ENCODE data around the gene TMEM82.

TMEM82 gene

DNA sequence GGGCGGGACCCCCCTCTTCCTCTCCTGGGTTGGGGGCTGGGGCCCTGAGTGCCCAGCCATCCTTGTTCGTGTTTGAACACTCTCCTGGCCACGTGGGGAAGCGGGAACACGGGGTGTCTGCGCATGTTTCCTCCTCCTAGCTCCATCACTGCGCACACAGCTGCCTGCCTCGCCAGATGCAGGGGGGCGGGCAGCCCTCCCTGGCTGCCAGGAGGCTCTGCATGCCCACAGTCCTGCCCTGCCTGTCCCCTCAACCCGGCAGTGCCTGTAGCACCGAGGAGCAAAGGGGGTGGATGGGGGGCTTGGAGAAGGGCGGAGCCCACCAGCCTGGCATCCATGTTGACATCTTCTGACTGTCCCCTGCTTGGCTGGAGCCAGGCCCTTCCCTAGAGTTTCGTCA is 8.0 kb upstream of the TMEM82 start:
- H3K27ac Mint-ChIP-seq = no peak overlapping the region
- H3K9me3 Mint-ChIP-seq = no peaks in the 10 kb centered on the region
- peaks cover 14% of the 10 kb centered on the region for H3K4me1 Mint-ChIP-seq
- no peak for DNase-seq
- TF ChIP-seq, protein P1, sequence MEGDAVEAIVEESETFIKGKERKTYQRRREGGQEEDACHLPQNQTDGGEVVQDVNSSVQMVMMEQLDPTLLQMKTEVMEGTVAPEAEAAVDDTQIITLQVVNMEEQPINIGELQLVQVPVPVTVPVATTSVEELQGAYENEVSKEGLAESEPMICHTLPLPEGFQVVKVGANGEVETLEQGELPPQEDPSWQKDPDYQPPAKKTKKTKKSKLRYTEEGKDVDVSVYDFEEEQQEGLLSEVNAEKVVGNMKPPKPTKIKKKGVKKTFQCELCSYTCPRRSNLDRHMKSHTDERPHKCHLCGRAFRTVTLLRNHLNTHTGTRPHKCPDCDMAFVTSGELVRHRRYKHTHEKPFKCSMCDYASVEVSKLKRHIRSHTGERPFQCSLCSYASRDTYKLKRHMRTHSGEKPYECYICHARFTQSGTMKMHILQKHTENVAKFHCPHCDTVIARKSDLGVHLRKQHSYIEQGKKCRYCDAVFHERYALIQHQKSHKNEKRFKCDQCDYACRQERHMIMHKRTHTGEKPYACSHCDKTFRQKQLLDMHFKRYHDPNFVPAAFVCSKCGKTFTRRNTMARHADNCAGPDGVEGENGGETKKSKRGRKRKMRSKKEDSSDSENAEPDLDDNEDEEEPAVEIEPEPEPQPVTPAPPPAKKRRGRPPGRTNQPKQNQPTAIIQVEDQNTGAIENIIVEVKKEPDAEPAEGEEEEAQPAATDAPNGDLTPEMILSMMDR (IDR thresholded peaks at IDR 0.05) = no peak
- H3K27me3 Mint-ChIP-seq (ENCODE audit: low read depth, poor library complexity) = peaks cover 2% of the 10 kb centered on the region
- no peak overlapping the region for H3K4me3 Mint-ChIP-seq
- H3K36me3 Mint-ChIP-seq (ENCODE audit: low read depth) = no peaks in the 10 kb centered on the region

DNA sequence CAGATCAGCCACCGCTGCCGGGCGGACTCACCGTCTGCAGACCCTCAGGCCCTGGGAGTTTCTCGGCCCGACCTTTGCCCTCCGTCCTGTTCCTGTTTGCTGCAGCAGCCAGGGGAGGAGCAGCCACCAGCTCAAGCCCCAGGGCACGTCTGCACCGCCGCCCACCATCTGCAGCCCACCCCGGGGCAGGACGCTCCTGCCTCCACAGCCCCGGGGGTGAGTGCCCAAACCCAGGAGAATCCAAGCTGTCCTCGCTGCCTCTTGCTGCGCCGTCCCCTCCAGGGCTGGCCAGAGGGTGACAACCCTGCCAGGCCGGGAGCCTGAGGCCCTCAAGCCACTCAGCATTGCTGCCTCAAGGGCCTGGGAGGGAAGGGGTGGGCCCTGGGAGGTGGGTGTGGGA is 7.4 kb upstream of the TMEM82 start:
- Mint-ChIP-seq H3K36me3 (ENCODE audit: low read depth) (no peaks in the 10 kb centered on the region), H3K27me3 (ENCODE audit: low read depth, poor library complexity) (peaks cover 2% of the 10 kb centered on the region), H3K4me3 (no peak overlapping the region), H3K9me3 (no peaks in the 10 kb centered on the region), H3K27ac (no peak overlapping the region), H3K4me1 (peaks cover 14% of the 10 kb centered on the region)
- TF ChIP-seq, protein P1 (IDR thresholded peaks at IDR 0.05) = no peak
- peak; percentile 32 for DNase-seq

DNA sequence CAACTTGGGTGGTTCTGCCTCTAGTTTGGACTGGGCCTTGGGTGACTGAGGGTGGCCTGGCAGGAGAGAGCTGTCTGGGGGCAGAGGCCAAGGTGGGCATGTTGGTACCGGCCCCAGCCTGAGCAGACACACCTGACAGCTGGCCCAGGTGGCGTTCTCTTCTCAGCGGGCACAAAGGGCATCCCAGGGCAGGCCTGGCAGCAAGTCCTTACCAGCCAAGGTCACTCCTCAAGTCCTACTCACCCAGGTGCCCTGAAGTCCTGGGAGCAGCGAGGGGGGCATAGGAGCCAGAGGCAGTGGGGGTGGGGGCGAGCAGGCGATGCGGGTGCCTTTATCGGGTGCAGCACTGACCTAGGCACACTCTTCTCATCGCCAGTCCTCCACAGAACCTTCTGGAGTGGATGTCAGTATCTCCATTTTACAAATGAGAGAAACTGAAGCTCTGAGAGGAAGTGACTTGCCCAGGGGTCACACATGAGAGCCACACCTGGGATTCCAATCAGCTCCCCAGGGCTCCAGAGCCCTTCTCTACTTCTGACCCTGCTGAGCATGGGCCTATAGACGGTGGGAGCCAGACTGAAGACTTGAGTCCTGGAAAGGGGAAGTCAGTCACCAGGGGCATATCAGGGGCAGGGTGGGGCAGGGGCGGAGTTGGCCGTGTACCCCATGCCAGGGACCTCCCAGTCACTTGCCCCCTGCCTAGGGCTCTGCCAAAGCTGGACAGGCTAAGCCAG is 6.8 kb upstream of the TMEM82 start:
- no peaks in the 10 kb centered on the region for H3K36me3 Mint-ChIP-seq (ENCODE audit: low read depth)
- no peak overlapping the region for H3K4me3 Mint-ChIP-seq
- no peak overlapping the region for H3K27ac Mint-ChIP-seq
- peaks cover 14% of the 10 kb centered on the region for H3K4me1 Mint-ChIP-seq
- no peak for DNase-seq
- H3K9me3 Mint-ChIP-seq = no peaks in the 10 kb centered on the region
- H3K27me3 Mint-ChIP-seq (ENCODE audit: low read depth, poor library complexity) = peaks cover 2% of the 10 kb centered on the region
- TF ChIP-seq, protein P1 (IDR thresholded peaks at IDR 0.05) = no peak

DNA sequence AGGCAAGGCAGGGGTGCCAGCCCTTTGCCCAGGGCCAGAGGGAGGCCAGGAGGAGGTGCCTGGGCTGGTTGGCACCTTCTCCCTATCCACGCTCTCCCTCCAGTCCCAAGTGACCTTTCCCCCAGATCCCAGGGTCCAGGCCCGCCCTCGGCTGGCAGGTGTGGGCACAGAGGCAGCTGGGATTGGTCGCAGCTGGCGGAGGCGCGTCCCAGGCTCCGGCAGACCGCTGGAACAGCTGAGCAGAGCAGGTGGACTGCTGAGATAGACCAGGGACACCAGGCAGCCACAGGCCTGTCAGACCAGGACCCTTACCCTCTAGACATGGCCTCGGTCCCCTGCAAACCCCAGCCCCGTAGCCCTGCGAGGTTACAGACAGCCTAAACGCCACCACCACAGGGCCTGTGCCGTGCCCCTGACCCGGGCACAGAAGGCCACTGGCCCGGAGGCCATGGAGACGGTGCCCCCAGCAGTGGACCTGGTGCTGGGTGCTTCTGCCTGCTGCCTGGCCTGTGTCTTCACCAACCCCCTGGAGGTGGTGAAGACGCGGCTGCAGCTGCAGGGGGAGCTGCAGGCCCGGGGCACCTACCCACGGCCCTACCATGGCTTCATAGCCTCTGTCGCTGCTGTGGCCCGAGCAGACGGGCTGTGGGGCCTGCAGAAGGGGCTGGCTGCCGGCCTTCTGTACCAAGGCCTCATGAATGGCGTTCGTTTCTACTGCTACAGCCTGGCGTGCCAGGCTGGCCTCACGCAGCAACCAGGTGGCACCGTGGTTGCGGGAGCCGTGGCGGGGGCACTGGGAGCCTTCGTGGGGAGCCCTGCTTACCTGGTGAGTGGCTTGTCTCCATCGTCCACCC is 6.0 kb upstream of the TMEM82 start, which contains the start of gene SLC25A34:
TSS of gene SLC25A34 (plus strand) at position 221 of the 854 bp plus-strand sequence. CDS start at position 449, 228 bp downstream.
- H3K9me3 Mint-ChIP-seq = no peaks in the 10 kb centered on the region
- no peaks in the 10 kb centered on the region for H3K36me3 Mint-ChIP-seq (ENCODE audit: low read depth)
- H3K27me3 Mint-ChIP-seq (ENCODE audit: low read depth, poor library complexity) = peaks cover 2% of the 10 kb centered on the region
- TF ChIP-seq, protein P1 (IDR thresholded peaks at IDR 0.05) = no peak
- H3K27ac Mint-ChIP-seq = no peak within 1 kb of the TSS
- H3K4me3 Mint-ChIP-seq = no peak within 1 kb of the TSS
- H3K4me1 Mint-ChIP-seq = peaks cover 16% of the 10 kb centered on the region
- DNase-seq = no peak

DNA sequence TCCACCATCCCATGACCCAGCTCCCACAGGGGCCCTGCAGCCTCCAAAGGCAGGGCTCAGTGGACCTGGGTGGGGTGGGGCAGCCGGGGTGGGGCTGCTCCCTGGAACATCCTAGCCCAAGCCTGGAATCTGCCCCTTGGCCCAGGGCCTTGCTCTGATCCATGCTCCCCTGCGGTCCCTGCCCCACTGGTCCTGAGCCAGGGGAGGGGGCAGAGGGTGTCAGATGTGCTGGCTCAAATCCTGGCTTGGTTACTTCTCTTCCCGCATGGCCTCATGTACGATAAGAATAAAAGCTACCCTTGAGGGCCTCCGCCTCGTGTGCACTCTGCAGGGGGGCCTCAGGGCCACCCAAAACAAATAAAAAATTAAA is 5.4 kb upstream of the TMEM82 start:
- no peaks in the 10 kb centered on the region for H3K36me3 Mint-ChIP-seq (ENCODE audit: low read depth)

More for the DNA sequence above, 5.4 kb upstream of the TMEM82 start:
- no peak overlapping the region for H3K27ac Mint-ChIP-seq
- TF ChIP-seq, protein P1 (IDR thresholded peaks at IDR 0.05) = no peak
- H3K4me3 Mint-ChIP-seq = no peak overlapping the region
- H3K27me3 Mint-ChIP-seq (ENCODE audit: low read depth, poor library complexity) = peaks cover 5% of the 10 kb centered on the region
- H3K4me1 Mint-ChIP-seq = peaks cover 22% of the 10 kb centered on the region
- DNase-seq = no peak
- no peaks in the 10 kb centered on the region for H3K9me3 Mint-ChIP-seq

Measured in nephron progenitor cell (in vitro differentiated cells).